ENCODE results near the gene R3HDM2.
"Not testable (repeated sequence)": the region's sequence is repeated elsewhere in the genome, so short reads cannot be mapped to it uniquely, and the experiment has no call there.

The R3HDM2 gene

GRCh38 chr12:57320639-57321038 is 110.2 kb downstream of the R3HDM2 start:
- DNase-seq, result no peak

GRCh38 chr12:57319678-57320469 is 111.0 kb downstream of the R3HDM2 start:
- no peak for DNase-seq

- no peak for DNase-seq
These were observed 115.2 kb downstream of the R3HDM2 start for GRCh38 chr12:57315681-57316080.

GRCh38 chr12:57312287-57312686 is 118.6 kb downstream of the R3HDM2 start:
- not testable (repeated sequence) for DNase-seq

GRCh38 chr12:57309420-57309819 is 121.4 kb downstream of the R3HDM2 start:
- no peak for DNase-seq

- no peak for DNase-seq
These were observed 129.8 kb downstream of the R3HDM2 start for GRCh38 chr12:57300961-57301584.

GRCh38 chr12:57299514-57300016 is 131.3 kb downstream of the R3HDM2 start:
- no peak for DNase-seq

- DNase-seq, result no peak
These were observed 134.6 kb downstream of the R3HDM2 start for GRCh38 chr12:57296291-57296690.

- DNase-seq, result not testable (repeated sequence)
These were observed 148.8 kb downstream of the R3HDM2 start for GRCh38 chr12:57282073-57282472.

- no peak for DNase-seq
These were observed 150.4 kb downstream of the R3HDM2 start for GRCh38 chr12:57280211-57281062.

- no peak for DNase-seq
These were observed 152.1 kb downstream of the R3HDM2 start for GRCh38 chr12:57278465-57279381.

GRCh38 chr12:57276935-57277563 is 153.8 kb downstream of the R3HDM2 start:
- DNase-seq, result no peak

GRCh38 chr12:57276233-57276632 is 154.6 kb downstream of the R3HDM2 start:
- DNase-seq, result not testable (repeated sequence)

GRCh38 chr12:57273516-57273915 is 157.3 kb downstream of the R3HDM2 start:
- no peak for DNase-seq

- DNase-seq, result peak; percentile 17
These were observed 158.3 kb downstream of the R3HDM2 start for GRCh38 chr12:57272337-57273151.

- DNase-seq, result no peak
These were observed 159.8 kb downstream of the R3HDM2 start for GRCh38 chr12:57270966-57271470.

GRCh38 chr12:57268264-57268663 is 162.6 kb downstream of the R3HDM2 start:
- DNase-seq, result no peak

- DNase-seq, result no peak
These were observed 164.2 kb downstream of the R3HDM2 start for GRCh38 chr12:57266681-57267080.

GRCh38 chr12:57263096-57263495 is 167.7 kb downstream of the R3HDM2 start:
- DNase-seq, result no peak

- DNase-seq, result no peak
These were observed 168.6 kb downstream of the R3HDM2 start for GRCh38 chr12:57262126-57262822.

All from NCI-H1694 treated with DMSO at 0.1 percent for 48 hours (cell line).